HL-60/S4 treated with phorbol 12-myristate 13-acetate at 8.2 ng/mL for 4 days and 3 days (cell line): Measurements from ENCODE around the gene SZT2.

ENCODE experiments used
- in situ Hi-C: fragments of 300-500 bp; cut with MboI; formaldehyde crosslinking; loops from 2 replicates; pipeline ENCODE4 v1.15.0; 2022; ENCODE audit warnings: low sequenced_read_pairs

Gene SZT2

DNA sequence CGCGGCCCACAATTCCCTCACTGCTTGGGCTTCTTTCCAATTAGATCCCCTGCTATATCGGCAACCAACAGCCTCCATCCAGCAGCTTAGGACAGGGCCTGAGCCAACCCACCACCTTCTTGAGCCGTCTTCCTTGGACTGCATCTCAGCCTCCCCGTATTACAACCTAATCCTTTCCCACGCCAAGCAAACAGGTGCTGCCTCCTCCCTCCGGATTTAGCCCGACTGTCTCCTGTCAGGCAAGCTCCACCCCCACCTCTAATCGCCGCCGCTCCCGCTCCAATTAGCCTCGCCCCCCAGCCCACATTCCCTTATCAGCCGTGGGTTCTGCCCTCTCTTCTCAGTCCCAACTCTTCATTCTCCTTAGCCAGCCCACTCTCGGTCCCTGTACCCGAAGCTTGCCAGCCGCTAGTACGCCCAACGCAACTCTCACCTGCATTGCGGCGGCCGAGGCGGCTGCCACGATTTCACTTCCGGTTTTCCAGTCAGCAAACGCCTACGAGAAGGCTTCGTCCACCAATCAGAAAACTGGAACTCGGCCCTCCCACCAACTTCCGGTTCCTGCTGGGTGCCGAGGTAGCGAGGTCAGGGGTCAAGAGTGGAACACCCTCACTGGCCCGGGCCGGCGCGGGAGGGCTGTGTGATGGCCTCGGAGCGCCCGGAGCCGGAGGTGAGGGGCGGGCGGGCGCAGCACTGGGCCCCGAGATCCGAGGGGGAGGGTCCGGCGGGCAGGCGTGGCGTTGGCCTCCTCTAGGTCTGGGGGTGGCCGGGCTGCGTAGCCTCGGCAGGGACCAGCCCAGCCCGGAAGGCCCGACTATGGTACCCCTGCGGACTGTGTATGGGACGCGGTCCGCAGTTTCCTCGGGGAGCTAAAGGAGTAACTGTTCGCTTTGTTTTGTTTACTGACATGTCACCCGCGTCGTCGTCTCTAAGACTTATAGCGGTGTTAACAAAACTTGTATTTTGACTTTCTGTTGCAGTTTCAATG, at the start of gene SZT2, which contains the start of gene MED8:
Gene SZT2, plus strand, starts transcription at position 574 of the 988 bp plus-strand sequence. Its CDS starts 70 bp downstream, at position 644.
Gene MED8, minus strand, starts transcription at position 475 of the 988 bp plus-strand sequence. Its CDS starts 36 bp downstream, at position 439.
- in situ Hi-C loops, result no loop called here

DNA sequence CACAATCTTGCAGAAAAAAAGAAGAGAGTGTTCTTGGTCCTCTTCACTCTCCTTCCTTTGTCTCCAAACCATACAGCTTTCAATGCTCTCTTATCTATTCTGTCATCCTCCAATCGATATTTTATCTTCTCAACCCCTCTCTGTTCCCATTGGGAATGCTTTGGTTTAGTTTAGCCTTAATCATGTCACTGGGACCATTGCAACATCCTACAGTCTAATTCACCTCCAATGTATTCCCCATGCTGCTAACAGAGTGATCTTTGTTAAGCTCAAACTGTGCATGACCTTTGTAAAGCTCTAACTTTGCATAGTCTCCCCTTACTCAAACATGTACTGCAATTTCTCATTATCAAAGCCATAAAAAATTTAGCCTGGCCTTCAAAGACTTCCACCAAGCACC, 49.1 kb upstream of the SZT2 start:
- in situ Hi-C loops, result no loop called here

DNA sequence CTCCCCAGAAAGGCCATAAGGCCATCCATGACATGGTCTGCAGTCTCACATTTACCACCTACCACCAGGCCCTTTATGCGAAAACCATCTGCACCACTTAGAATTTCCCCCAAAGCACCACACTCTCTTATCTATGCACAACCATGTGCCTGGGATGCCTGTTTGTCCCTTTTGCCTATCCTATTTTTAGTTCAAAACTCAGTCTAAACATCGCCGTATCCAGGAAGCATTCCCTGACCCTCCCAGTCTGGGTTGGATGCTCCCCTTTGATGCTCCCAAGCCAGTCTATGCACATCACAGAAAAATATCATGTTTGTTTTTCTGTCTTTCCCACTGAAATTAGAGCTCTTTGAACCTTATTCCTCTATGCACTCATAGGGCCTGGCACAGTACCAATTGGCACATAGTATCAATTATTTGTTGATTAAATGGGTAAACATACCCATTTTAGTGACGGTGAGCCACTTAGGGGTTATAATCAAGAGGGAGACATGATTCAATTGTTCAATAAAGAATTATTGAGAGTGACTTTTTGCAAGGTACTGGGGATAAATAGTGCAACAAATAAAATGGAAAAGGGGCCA, 45.3 kb upstream of the SZT2 start:
- in situ Hi-C loops, result no loop called here

DNA sequence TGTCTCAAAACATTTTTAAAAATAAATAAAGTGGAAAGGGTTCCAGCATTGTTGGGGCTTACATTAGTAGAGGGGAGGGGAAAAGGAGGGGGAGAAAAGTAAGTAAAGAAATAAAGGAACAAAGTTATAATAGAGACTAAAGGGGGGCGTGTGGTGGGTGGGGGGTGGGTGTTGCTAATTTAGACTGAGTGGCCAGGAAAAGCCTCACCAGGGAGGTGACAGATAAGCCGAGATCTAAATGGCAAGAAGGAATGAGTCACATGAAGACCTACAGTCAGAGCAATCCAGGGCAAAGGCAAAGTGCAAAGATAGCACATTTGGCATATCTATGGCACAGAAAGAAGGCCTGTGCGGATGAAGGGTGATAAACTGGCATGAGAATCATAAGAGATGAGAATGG, 44.6 kb upstream of the SZT2 start:
- in situ Hi-C loops, result no loop called here

DNA sequence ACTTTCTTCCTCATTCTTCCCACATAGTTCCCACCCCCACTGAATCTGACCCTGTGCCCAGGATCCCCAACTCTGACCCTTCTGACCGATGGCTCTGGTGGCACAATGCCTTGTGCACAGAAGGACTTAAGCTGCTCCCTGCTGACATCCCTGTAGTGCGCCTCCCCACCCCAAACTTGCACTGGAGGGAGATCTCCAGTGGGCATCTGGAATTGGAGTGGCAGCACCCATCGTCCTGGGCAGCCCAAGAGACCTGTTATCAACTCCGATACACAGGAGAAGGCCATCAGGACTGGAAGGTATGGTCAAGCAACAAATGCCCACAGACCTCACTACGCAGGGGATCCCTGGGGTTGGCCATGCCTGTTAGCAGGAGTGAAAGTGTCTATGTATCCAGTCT, 43.1 kb upstream of the SZT2 start:
- in situ Hi-C loops, result no loop called here

DNA sequence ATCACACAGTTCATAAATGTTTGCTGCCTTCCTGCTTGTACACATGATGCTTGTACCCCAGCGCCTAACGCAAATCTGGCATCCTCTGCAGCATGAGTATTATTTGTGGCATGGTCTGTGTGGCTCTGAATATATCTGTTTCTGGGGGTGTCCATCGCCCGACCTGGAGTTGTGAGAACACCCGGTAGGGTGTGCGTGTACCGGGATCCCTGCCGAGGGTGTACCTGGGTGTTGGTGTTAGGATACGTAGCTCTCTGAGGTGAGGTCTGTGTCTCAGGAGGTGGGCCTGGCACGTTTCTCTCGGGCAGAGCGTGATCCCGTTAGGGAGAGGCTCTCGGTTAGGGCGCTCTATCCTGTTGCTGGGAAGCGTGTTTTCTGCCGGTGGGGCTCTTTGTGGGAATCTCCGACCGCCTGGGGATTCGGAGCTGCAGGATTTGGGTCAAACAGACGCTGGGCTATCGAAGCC, 41.3 kb upstream of the SZT2 start:
- in situ Hi-C loops, result no loop called here

DNA sequence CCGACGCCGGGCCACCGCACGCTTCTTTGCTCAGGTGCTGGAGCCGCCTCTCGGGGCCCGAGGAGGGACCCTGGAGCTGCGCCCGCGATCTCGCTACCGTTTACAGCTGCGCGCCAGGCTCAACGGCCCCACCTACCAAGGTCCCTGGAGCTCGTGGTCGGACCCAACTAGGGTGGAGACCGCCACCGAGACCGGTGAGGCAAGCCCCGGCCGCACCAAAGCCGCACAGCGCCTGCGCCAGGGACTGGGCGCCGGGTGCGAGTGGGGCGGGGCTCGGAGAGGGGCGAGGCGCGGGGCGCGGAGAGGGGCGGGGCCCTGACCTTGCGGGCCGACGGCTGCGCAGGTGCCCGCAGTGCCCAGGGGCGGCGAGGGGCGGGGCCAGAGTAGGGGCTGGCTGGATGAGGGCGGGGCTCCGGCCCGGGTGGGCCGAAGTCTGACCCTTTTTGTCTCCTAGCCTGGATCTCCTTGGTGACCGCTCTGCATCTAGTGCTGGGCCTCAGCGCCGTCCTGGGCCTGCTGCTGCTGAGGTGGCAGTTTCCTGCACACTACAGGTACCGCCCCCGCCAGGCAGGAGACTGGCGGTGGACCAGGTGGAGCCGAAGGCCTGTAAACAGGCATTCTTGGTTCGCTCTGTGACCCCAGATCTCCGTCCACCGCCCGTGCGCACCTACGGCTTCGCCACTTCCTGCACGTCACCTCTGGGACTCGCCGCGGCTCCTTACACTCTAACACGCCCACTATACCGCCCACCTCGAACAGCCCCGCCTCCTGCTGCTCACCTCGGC, 40.7 kb upstream of the SZT2 start:
- in situ Hi-C loops, result no loop called here

DNA sequence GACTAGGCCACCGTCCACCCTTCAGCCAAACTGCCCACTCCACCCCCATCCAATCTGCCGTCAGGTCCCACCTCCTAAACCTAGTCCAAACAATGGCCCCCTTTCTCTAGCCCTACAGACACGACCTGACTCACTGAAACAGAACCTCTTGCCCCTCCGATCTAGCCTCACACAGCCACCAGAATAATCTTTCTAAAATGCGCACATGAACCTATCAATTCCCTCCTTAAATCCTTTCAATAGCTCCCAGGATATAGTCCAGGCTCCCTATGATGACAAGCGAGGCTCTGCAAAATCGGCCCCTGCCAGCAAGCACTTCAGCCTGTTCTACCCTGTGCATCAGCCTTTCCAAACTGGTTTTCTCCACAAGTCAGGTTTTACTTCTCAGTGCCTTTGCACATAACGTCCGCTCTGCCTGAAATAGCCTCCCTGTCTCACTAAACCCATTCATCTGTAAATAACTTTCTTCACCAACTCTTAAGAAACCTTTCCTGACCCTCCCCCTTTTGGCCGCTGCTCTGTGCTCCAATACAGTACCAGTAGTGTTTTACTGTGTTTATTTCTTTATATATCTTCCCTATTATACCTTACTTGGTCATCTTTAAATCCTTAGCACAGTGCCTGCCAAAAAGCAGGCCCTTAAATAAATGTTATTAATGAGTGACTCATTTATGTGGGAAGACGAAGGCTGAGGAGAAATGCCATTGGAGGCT, 39.9 kb upstream of the SZT2 start:
- in situ Hi-C loops, result no loop called here

DNA sequence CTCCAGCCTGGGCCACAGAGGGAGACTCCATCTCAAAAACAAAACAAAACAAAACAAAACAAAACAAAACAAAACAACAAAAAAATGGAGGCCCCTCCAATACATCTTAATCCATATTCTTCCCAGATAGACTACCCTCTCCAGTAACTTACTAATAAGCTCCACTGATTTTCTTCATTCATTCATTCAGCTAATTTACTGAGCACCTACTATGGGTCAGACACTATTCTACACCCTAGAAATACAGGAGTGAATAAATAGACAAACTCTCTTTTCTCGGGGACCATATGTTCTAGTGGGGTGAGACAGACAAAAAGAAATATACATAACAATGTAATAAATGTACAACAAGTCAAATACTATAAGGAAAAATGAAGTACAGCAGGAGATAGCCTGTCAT, 38.7 kb upstream of the SZT2 start:
- in situ Hi-C loops, result no loop called here

DNA sequence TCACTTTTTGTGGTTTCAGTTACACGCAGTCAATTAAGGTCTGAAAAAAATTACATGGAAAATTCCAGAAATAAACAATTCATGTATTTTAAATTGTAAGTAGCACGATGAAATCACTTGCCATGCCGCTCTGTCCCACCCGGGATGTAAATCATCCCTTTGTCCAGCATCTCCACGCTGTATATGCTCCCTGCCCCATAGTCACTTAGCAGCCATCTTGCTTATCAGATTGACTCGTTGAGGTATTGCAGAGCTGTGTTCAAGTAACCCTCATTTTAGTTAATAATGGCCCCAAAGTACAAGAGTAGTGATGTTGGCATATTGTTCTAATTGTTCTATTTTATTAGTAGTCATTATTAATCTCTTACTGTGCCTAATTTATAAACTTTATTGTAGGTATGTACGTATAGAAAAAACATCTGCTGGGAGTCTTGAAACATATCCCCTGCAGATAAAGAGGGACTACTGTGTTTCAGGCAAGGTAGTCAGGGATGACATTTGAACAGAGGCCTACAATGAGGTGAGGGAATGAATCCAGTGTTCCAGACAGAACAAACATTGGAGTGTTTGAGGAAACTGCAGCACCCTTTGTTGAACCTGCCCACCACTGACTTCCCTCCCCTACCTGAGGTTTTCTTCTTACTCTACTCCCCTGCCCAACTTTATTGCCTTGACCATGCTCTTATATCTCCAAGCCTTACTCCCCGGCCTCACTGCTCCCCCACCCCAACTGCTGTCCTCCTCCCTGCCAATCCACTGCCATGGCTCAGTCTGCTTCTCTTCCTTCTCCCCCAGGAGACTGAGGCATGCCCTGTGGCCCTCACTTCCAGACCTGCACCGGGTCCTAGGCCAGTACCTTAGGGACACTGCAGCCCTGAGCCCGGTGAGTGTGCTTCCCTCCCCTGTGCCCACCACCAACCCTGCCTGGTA, 38.0 kb upstream of the SZT2 start:
- in situ Hi-C loops, result no loop called here

DNA sequence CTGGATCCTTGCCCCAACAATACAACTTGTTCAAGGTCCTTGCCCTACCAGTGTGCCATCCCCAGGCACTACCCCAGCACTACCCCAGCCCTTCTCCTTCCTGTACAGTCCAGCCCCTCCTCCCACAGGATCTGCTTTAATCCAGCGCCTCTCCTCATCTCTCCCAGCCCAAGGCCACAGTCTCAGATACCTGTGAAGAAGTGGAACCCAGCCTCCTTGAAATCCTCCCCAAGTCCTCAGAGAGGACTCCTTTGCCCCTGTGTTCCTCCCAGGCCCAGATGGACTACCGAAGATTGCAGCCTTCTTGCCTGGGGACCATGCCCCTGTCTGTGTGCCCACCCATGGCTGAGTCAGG, 37.4 kb upstream of the SZT2 start:
- in situ Hi-C loops, result no loop called here

DNA sequence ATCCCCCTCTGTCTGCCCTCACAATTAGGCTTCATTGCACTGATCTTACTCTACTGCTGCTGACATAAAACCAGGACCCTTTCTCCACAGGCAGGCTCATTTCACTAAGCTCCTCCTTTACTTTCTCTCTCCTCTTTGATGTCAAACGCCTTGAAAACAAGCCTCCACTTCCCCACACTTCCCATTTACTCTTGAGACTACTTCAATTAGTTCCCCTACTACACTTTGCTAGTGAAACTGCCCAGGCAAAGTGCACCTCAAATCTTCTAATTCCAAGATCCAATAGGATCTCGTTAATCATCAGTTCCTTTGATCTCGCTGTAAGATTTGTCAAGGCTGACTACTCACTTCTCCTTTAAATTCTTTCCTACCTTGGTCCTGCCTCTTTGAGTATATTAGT, 36.8 kb upstream of the SZT2 start:
- in situ Hi-C loops, result no loop called here

DNA sequence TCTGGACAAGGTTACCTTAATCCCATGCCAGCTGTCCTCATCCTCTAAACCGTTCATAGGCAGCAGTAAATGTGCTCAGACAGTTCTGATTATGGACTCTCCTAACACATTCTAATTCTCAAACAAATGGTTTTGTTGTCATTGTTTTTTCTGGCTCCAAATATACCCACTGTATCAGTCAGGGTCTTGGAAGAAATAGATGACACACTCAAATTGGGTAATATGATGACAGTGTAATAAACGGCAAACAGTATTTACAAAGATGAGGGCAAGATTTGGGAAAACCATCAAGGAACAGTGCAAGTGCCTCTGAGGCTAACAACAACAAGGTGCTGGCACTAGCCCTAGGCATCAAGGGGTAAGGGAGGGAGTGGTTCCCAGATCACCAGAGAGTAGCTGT, 35.2 kb upstream of the SZT2 start:
- in situ Hi-C loops, result no loop called here

DNA sequence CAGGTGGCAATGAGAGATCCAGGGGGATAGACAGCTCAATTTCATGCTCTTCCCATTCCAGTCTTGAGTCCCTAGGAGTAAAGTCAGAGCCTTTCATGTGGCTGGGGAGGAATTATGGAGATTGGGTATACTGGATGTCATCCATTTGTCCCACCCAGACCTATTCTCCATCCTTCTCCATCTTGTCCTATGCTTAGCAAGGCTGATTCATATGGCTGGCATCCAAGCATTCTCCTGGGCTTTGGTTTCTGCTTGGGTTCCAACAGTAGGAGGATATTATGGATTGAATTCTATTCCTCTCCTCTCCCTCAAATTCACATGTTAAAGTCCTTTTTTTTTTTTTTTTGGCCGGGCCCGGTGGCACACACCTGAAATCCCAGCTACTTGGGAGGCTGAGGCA, 34.8 kb upstream of the SZT2 start:
- in situ Hi-C loops, result no loop called here

DNA sequence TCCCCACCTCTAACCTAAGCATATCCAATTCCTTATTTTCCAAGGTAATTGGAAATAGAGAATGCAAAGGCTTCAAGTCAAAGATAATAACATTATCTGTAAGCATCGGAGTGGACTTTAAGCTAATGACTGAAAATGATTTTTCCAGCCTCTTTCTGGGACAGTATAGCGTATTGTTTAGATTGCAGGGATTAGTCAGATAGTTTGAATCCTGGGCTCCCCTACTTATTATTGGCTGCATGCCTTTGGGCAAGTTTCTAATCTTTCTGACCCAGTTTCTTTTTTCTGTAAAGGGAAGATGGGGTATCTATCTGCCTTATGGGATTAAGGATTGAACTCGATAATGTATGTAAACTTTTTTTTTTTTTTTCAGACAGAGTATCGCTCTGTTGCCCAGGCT, 32.4 kb upstream of the SZT2 start:
- in situ Hi-C loops, result no loop called here

DNA sequence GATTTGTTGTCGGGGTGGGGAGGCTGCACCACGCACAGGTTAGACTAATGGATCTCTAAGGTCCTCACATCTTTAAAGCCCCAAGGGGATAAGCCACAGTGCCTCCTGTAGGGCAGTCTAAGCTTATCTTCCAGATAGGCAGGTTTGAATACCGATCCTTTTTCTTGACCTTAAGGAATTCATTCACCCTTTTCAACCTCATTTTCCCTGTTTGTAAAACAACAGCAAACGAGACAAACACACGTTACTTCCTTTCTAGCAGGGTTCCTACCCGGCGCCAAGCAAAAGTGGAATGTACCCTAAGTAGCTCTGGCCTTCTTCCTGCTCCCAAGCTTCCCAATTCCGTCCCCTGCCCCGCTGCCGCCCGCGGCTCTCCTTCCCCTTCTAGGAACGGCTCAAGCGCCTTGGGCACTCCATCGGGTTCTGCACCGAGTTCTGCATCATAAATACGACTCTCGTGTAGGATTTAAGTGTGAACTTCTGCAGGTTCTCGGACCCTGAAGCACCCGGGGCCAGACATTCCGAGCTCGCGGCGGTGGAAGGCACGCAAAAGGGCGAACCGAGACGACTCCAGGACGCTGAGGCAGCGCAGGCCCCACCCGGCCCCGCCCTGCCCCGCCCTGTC, 31.5 kb upstream of the SZT2 start:
- in situ Hi-C loops, result no loop called here

DNA sequence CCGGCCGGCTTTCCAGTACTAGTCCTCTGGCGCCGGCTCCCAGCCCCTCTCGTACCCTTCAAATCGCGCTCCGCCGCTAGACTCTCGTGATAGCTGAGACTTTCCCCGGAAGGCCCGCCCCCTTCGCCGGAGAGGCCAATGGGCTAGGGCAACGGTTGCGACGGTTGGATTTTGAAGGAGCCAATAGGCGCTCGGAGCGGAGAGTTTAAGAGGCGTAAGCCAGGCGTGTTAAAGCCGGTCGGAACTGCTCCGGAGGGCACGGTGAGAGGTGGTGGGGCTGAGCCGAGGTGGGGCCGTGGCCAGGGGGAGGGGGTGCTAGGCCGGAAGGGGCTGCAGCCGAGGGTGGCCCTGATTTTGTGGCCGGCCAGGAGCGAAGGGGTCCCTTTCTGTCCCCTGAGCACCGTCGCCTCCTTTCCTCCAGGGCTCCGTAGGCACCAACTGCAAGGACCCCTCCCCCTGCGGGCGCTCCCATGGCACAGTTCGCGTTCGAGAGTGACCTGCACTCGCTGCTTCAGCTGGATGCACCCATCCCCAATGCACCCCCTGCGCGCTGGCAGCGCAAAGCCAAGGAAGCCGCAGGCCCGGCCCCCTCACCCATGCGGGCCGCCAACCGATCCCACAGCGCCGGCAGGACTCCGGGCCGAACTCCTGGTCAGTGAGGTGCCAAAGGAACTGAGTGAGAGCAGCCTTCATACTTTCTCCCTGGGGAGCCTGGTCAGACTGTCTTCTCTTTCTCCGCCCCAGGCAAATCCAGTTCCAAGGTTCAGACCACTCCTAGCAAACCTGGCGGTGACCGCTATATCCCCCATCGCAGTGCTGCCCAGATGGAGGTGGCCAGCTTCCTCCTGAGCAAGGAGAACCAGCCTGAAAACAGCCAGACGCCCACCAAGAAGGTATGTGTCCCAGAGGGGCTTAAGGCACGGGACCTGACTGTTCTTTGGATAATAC, 30.7 kb upstream of the SZT2 start, which contains the start of gene CDC20:
Gene CDC20, plus strand, starts transcription at position 236 of the 948 bp plus-strand sequence. Its CDS starts 235 bp downstream, at position 471.
- in situ Hi-C loops, result no loop called here

DNA sequence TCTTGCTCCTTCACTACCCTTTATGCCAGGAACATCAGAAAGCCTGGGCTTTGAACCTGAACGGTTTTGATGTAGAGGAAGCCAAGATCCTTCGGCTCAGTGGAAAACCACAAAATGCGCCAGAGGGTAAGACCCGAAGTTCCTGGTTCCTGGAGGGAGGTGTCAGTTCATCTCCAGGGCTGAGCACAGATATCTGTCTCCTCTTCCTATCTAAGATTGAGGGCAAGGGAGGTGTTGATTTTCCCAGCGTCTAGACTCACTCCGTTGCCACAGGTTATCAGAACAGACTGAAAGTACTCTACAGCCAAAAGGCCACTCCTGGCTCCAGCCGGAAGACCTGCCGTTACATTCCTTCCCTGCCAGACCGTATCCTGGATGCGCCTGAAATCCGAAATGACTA, 30.0 kb upstream of the SZT2 start:
- in situ Hi-C loops, result no loop called here
